Liver (tissue), 3 donors: ENCODE measurements around the gene RPL9.
"Not testable (repeated sequence)": the region's sequence is repeated elsewhere in the genome, so short reads cannot be mapped to it uniquely, and the experiment has no call there.

Experiments used
- ATF3 ChIP-seq: IDR thresholded peaks from 2 replicates; pipeline ENCODE4 v1.6.1; 2016; ENCODE audit warnings: antibody characterized with exemption
- CTCF ChIP-seq: fragments of 150-350 bp; IDR thresholded peaks from 2 replicates; pipeline ENCODE4 v1.5.1; 2017; ENCODE audit warnings: improper control_type of control experiment, low read depth, low read length; ENCODE audit not compliant: missing input control
- GABPA ChIP-seq, 2 donors: IDR thresholded peaks in 1 of 2; conservative IDR thresholded peaks in 1 of 2; 2 replicates each; pipeline ENCODE4 v1.6.1; 2016; ENCODE audit warnings: antibody characterized with exemption in 2 of 2, mild to moderate bottlenecking in 1 of 2, moderate library complexity in 1 of 2
- RAD21 ChIP-seq, 2 donors: IDR thresholded peaks; 2 replicates each; pipeline ENCODE4 v1.6.1; 2016; ENCODE audit warnings: antibody characterized with exemption in 2 of 2, mild to moderate bottlenecking in 2 of 2
- REST ChIP-seq: IDR thresholded peaks from 2 replicates; pipeline ENCODE4 v1.6.1; 2016; ENCODE audit warnings: antibody characterized with exemption, mild to moderate bottlenecking
- SP1 ChIP-seq: IDR thresholded peaks from 2 replicates; pipeline ENCODE4 v1.6.1; 2018; ENCODE audit warnings: antibody characterized with exemption, mild to moderate bottlenecking
- TAF1 ChIP-seq: conservative IDR thresholded peaks from 2 replicates; pipeline ENCODE4 v1.6.1; 2016; ENCODE audit warnings: antibody characterized with exemption, mild to moderate bottlenecking
- donor health status: healthy.
- donor health status: healthy.

DNA sequence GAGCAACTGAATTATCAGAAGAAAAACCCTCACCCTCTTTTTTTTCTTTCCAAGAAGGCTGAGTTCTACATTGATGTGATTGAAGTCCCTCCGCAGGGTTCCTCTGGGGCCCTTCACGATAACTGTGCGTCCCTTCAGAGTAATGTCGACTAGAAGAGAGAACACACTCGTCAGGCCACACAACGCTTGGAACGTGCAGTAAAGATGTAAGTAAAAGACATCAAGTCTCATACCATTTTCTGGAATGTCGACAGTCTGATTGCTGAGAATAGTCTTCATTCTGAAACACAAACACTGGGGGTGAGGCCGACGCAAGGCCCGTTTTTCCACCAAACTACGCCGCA, 589 bp downstream of the RPL9 start:
- TF ChIP-seq SP1; CTCF; REST; RAD21 (IDR thresholded peaks at IDR 0.05); GABPA (IDR thresholded peaks at IDR 0.05 in 1 of 2, conservative IDR thresholded peaks at IDR 0.05 in 1 of 2); ATF3; TAF1: not testable (repeated sequence)
